KMS-11 (cell line): ENCODE measurements around the gene IL10.

Source experiments
- H2AFZ ChIP-seq: fragments of 200-600 bp; sonication (generic); 2 replicates; pipeline ENCODE4 v1.6.1; 2016; ENCODE audit warnings: antibody characterized with exemption, mixed run types, low read depth
- H3K27ac ChIP-seq: fragments of 200-600 bp; sonication (generic); 2 replicates; pipeline ENCODE4 v1.6.1; 2016; ENCODE audit warnings: mild to moderate bottlenecking, mixed run types
- H3K27me3 ChIP-seq: fragments of 200-600 bp; sonication (generic); 2 replicates; pipeline ENCODE4 v1.6.1; 2017; ENCODE audit warnings: mild to moderate bottlenecking, low read depth, mixed run types, moderate library complexity; ENCODE audit not compliant: insufficient read depth
- H3K36me3 ChIP-seq: fragments of 200-600 bp; sonication (generic); 2 replicates; pipeline ENCODE4 v1.6.1; 2017; ENCODE audit warnings: mild to moderate bottlenecking, mixed run types; ENCODE audit not compliant: insufficient read depth
- H3K4me1 ChIP-seq: fragments of 200-600 bp; sonication (generic); 2 replicates; pipeline ENCODE4 v1.6.1; 2016; ENCODE audit warnings: mild to moderate bottlenecking, low read depth, mixed run types; ENCODE audit not compliant: poor library complexity, severe bottlenecking
- H3K4me2 ChIP-seq: fragments of 200-600 bp; sonication (generic); 2 replicates; pipeline ENCODE4 v1.7.0; 2016; ENCODE audit warnings: mild to moderate bottlenecking, mixed run types
- H3K4me3 ChIP-seq: fragments of 200-600 bp; sonication (generic); IDR thresholded peaks from 2 replicates; pipeline ENCODE4 v1.6.1; 2017; ENCODE audit warnings: low read depth, low read length, mixed read lengths; ENCODE audit not compliant: insufficient read depth
- H3K79me2 ChIP-seq: fragments of 200-600 bp; sonication (generic); 2 replicates; pipeline ENCODE4 v1.6.1; 2016; ENCODE audit warnings: low read depth, mixed run types; ENCODE audit not compliant: insufficient read depth
- H3K9ac ChIP-seq: fragments of 200-600 bp; sonication (generic); 2 replicates; pipeline ENCODE4 v1.6.1; 2016; ENCODE audit warnings: mild to moderate bottlenecking, mixed run types
- H4K20me1 ChIP-seq: fragments of 200-600 bp; sonication (generic); 2 replicates; pipeline ENCODE4 v1.6.1; 2016; ENCODE audit warnings: mild to moderate bottlenecking, mixed run types; ENCODE audit not compliant: insufficient read depth
- TF ChIP-seq, protein P1 (sequence below): fragments of 200-600 bp; sonication (generic); conservative IDR thresholded peaks from 2 replicates; pipeline ENCODE4 v1.6.1; 2017; ENCODE audit warnings: low read depth, mild to moderate bottlenecking, antibody characterized with exemption, low read length, moderate library complexity, mixed read lengths

The IL10 gene

DNA sequence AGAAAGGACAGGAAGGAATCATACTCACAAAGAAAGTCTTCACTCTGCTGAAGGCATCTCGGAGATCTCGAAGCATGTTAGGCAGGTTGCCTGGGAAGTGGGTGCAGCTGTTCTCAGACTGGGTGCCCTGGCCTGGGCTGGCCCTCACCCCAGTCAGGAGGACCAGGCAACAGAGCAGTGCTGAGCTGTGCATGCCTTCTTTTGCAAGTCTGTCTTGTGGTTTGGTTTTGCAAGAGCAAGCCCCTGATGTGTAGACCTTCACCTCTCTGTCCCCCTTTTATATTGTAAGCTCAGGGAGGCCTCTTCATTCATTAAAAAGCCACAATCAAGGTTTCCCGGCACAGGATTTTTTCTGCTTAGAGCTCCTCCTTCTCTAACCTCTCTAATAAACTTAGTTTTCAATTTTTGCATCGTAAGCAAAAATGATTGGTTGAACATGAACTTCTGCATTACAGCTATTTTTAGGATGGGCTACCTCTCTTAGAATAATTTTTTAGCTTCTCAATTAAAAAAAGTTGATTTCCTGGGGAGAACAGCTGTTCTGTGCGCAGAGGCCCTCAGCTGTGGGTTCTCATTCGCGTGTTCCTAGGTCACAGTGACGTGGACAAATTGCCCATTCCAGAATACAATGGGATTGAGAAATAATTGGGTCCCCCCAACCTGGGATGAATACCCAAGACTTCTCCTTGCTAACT lies at the start of gene IL10:
Gene IL10 (minus strand): TSS at position 252 of the 695 bp plus-strand sequence. CDS start 59 bp downstream, at position 193.
- Histone ChIP-seq H3K79me2 (no peaks in the 10 kb centered on the region), H3K27ac (peak within 1 kb of the TSS; percentile 33), H3K4me1 (peaks cover 90% of the 10 kb centered on the region), H4K20me1 (no peaks in the 10 kb centered on the region), H3K9ac (no peak within 1 kb of the TSS), H3K27me3 (no peaks in the 10 kb centered on the region), H3K4me2 (peak within 1 kb of the TSS; percentile 72), H3K4me3 (peak within 1 kb of the TSS; percentile 9), H2AFZ (peak within 1 kb of the TSS; percentile 5; the same call in 1 of the 2 replicates), H3K36me3 (no peaks in the 10 kb centered on the region)
- TF ChIP-seq, protein P1, sequence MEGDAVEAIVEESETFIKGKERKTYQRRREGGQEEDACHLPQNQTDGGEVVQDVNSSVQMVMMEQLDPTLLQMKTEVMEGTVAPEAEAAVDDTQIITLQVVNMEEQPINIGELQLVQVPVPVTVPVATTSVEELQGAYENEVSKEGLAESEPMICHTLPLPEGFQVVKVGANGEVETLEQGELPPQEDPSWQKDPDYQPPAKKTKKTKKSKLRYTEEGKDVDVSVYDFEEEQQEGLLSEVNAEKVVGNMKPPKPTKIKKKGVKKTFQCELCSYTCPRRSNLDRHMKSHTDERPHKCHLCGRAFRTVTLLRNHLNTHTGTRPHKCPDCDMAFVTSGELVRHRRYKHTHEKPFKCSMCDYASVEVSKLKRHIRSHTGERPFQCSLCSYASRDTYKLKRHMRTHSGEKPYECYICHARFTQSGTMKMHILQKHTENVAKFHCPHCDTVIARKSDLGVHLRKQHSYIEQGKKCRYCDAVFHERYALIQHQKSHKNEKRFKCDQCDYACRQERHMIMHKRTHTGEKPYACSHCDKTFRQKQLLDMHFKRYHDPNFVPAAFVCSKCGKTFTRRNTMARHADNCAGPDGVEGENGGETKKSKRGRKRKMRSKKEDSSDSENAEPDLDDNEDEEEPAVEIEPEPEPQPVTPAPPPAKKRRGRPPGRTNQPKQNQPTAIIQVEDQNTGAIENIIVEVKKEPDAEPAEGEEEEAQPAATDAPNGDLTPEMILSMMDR, result no peak

DNA sequence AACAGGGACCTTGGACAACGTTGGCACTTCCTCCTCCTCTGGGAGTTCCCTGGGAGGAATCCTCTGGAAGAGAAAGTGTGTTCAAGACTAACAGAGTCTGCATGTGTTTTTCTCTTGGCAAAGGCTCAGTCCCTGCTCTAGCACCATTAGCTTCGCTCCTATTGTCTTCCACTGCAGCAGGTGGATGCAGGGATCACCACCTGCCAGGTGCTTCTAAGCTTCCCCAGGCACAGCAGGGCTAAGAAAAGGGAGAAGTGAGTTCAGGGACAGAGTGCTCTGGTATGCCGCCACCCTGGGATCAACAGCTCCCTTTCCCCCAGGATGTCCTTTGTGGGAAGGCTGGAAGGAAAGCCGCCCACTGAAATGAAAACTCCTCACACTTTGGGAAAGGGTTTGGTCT lies 49.2 kb upstream of the IL10 start:
- no peak overlapping the region for H3K9ac ChIP-seq
- no peaks in the 10 kb centered on the region for H3K27me3 ChIP-seq
- H3K27ac ChIP-seq, result no peak overlapping the region
- H3K4me3 ChIP-seq, result no peak overlapping the region
- TF ChIP-seq, protein P1, result no peak
- no peaks in the 10 kb centered on the region for H3K36me3 ChIP-seq
- H4K20me1 ChIP-seq, result no peaks in the 10 kb centered on the region
- no peaks in the 10 kb centered on the region for H3K79me2 ChIP-seq
- H3K4me1 ChIP-seq, result peaks cover 26% of the 10 kb centered on the region
- no peak overlapping the region for H3K4me2 ChIP-seq
- H2AFZ ChIP-seq, result no peak overlapping the region

DNA sequence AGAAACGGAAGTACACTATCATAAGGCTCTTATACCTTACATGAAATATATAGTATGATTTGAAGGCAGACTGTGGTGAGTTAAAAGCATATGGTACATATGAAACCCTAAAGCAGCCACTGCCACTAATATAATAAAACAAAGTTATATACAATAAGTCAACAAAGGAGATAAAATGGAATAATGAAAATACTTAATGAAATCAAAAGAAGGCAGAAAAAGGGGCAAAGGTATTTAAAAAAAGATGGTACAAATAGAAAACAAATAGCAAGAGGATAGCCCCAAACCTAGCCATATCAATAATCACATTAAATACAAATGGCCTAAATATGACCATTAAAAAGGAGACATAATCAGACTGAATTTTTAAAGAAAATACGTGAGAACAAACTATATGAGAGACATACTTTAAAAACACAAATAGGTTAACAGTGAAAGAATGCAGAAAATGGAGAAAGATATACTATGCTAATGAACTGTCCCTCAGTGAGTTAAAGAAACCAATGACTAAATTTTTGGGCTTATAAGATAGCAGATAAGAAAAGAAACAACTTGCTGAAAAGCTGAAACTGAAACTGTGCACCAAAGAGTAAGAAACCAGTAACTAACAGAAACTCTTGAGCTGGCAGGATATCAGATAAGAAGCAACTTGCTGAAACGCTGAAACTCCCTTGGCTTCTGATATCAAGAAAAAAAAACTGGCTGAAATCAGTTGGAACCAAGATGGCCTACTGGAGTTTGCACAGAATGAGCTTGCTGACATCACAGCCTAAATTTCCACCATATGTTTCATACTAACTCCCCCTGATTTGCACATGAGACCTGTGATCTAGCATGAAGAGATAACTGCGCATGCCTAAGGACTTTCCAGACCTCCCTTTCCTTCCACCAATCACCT lies 44.3 kb upstream of the IL10 start:
- H3K27me3 ChIP-seq, result no peaks in the 10 kb centered on the region
- peak overlapping the region; percentile 76 for H3K27ac ChIP-seq
- no peaks in the 10 kb centered on the region for H3K79me2 ChIP-seq
- H2AFZ ChIP-seq, result peak overlapping the region; percentile 51
- H3K36me3 ChIP-seq, result no peaks in the 10 kb centered on the region
- H3K9ac ChIP-seq, result peak overlapping the region; percentile 14; the same call in 1 of the 2 replicates
- H4K20me1 ChIP-seq, result no peaks in the 10 kb centered on the region
- H3K4me3 ChIP-seq, result peak overlapping the region; percentile 53
- TF ChIP-seq, protein P1, result no peak
- H3K4me1 ChIP-seq, result peaks cover 56% of the 10 kb centered on the region
- peak overlapping the region; percentile 65 for H3K4me2 ChIP-seq

DNA sequence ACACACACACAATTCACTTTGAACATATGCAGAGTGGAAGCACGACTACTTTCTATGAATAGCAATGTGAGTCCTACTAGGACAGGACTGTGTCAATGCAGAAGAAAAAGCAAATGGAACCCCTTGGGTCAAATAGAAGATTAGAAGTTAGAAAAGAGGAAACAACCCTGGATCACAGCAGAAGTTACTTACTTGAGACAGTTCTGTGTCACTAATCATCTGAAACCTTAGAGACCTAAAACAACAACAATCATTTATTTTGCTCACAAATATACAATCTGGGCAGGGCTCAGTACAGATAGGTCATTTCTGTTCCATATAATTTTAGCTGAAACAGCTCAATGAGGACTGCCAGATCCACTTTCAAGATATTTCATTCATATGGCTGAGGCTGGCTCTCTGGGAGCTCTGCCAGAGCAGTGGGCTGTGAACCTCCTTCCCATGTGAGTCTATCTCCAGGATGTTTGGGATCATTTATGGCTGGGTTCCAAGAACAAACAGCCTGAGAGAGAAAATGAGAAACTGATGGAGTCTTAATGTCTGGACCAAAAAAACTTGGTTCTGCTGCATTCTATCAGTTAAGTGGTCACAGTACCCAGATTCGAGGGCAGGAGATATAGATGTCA lies 42.5 kb upstream of the IL10 start:
- no peak overlapping the region for H3K4me3 ChIP-seq
- no peaks in the 10 kb centered on the region for H3K27me3 ChIP-seq
- H2AFZ ChIP-seq, result no peak overlapping the region
- no peaks in the 10 kb centered on the region for H4K20me1 ChIP-seq
- H3K27ac ChIP-seq, result no peak overlapping the region
- H3K4me1 ChIP-seq, result peaks cover 56% of the 10 kb centered on the region
- H3K4me2 ChIP-seq, result peak overlapping the region; percentile 65; the same call in 1 of the 2 replicates
- no peaks in the 10 kb centered on the region for H3K79me2 ChIP-seq
- H3K9ac ChIP-seq, result no peak overlapping the region
- no peaks in the 10 kb centered on the region for H3K36me3 ChIP-seq
- TF ChIP-seq, protein P1, result no peak
